H1 (cell line): ENCODE data around the gene SURF4. TPM values are rescaled to one million over a fixed set of nuclear protein-coding genes. Genes with fewer than 3 reads are reported as not detected.

Experiments
- CTCF ChIA-PET: fragments of 300-600 bp; sonication (Branson Sonifier 250); formaldehyde crosslinking; loops from one replicate; lab custom pipeline; 2021; ENCODE audit not compliant: partially characterized antibody; lab: Charles Lee
- POLR2A ChIA-PET: fragments of 300-600 bp; sonication (Branson Sonifier 250); formaldehyde crosslinking; loops from one replicate; lab custom pipeline; 2021; ENCODE audit warnings: inconsistent platforms; ENCODE audit not compliant: partially characterized antibody; lab: Charles Lee
- DNase-seq, 2 experiments: peaks; one replicate each; pipeline versions ENCODE4 v3.0.0 to v3.0.0-alpha.2; 2010 to 2022; ENCODE audit warnings: low spot score in 2 of 2, low read depth in 1 of 2, mixed read lengths in 1 of 2
- FAIRE-seq: peaks from 2 replicates; lab custom pipeline; 2011; peaks lifted over from hg19 to GRCh38; lab: Jason Lieb, UNC
- H2AFZ ChIP-seq: 2 replicates; pipeline ENCODE4 v1.8.1; 2012; ENCODE audit warnings: low read length, inconsistent platforms
- H2AK5ac ChIP-seq: 2 replicates; pipeline ENCODE4 v1.6.1; 2013; ENCODE audit warnings: low read depth, low read length
- H2BK120ac ChIP-seq: replicated peaks from 2 replicates; pipeline ENCODE3; 2013; ENCODE audit warnings: low read depth, low read length, inconsistent platforms
- H2BK12ac ChIP-seq: 2 replicates; pipeline ENCODE4 v1.6.1; 2013; ENCODE audit warnings: low read depth, low read length
- H2BK15ac ChIP-seq: 2 replicates; pipeline ENCODE4 v1.6.1; 2013; ENCODE audit warnings: low read length
- H2BK20ac ChIP-seq: 2 replicates; pipeline ENCODE4 v1.6.1; 2013; ENCODE audit warnings: low read length
- H2BK5ac ChIP-seq: 2 replicates; pipeline ENCODE4 v1.6.1; 2013; ENCODE audit warnings: low read depth, low read length
- H3K14ac ChIP-seq: 2 replicates; pipeline ENCODE4 v1.6.1; 2013; ENCODE audit warnings: inconsistent platforms; ENCODE audit not compliant: insufficient read length
- H3K18ac ChIP-seq: 2 replicates; pipeline ENCODE4 v1.6.1; 2013; ENCODE audit warnings: low read length; ENCODE audit errors: extremely low read depth
- H3K23ac ChIP-seq: 2 replicates; pipeline ENCODE4 v1.6.1; 2013; ENCODE audit warnings: inconsistent platforms; ENCODE audit not compliant: insufficient read length
- H3K23me2 ChIP-seq: 2 replicates; pipeline ENCODE4 v1.6.1; 2013; ENCODE audit warnings: low read depth, low read length
- H3K27ac ChIP-seq: 2 replicates; pipeline ENCODE4 v1.6.1; 2011; ENCODE audit warnings: low read depth, low read length, inconsistent platforms
- H3K27me3 ChIP-seq, 4 experiments: replicated peaks in 1 of 4; 1 replicate in 1 of 4; 2 replicates in 3 of 4; pipeline versions ENCODE4 v1.6.1 to v1.8.1; 2011 to 2013; ENCODE audit warnings: low read length in 3 of 4, mild to moderate bottlenecking in 3 of 4, inconsistent platforms in 2 of 4, mixed read lengths in 2 of 4, moderate library complexity in 1 of 4; ENCODE audit not compliant: control insufficient read depth in 3 of 4, insufficient read depth in 3 of 4; ENCODE audit errors: extremely low read depth in 1 of 4
- H3K36me3 ChIP-seq, 4 experiments: 2 replicates each; pipeline versions ENCODE4 v1.6.1 to v1.8.1; 2011 to 2013; ENCODE audit warnings: mild to moderate bottlenecking in 4 of 4, low read length in 3 of 4, moderate library complexity in 2 of 4, control low read depth in 1 of 4, inconsistent platforms in 1 of 4; ENCODE audit not compliant: insufficient read depth in 4 of 4, control insufficient read depth in 2 of 4
- H3K4ac ChIP-seq: replicated peaks from 2 replicates; pipeline ENCODE3; 2013; ENCODE audit warnings: low read length, low read depth, mixed read lengths, inconsistent platforms; ENCODE audit not compliant: insufficient read length
- H3K4me1 ChIP-seq, 4 experiments: replicated peaks in 1 of 4; 1 replicate in 1 of 4; 2 replicates in 3 of 4; pipeline versions ENCODE4 v1.6.1 to v1.8.1; 2011 to 2013; ENCODE audit warnings: low read length in 3 of 4, inconsistent platforms in 2 of 4, mixed read lengths in 1 of 4; ENCODE audit not compliant: insufficient read depth in 4 of 4, control insufficient read depth in 3 of 4
- H3K4me2 ChIP-seq, 2 experiments: 2 replicates each; pipeline versions ENCODE4 v1.6.1 to v1.8.1; 2011 to 2013; ENCODE audit warnings: low read depth in 2 of 2, low read length in 2 of 2, control low read depth in 1 of 2, inconsistent platforms in 1 of 2, mild to moderate bottlenecking in 1 of 2; ENCODE audit not compliant: insufficient read depth in 1 of 2
- H3K4me3 ChIP-seq, 4 experiments: fragments of 200-600, 300-600 bp in 1 of 4; sonication (generic), shearing (Covaris generic), sonication (Bioruptor Twin) in 1 of 4; 2 replicates each; pipeline versions ENCODE4 v1.5.1 to v1.8.1; 2011 to 2016; ENCODE audit warnings: low read length in 4 of 4, low read depth in 3 of 4, control low read depth in 2 of 4, inconsistent platforms in 2 of 4, mild to moderate bottlenecking in 2 of 4, mixed read lengths in 1 of 4, moderate library complexity in 1 of 4; ENCODE audit not compliant: insufficient read depth in 2 of 4; ENCODE audit errors: extremely low read depth in 1 of 4
- H3K56ac ChIP-seq: replicated peaks from 2 replicates; pipeline ENCODE3; 2013; ENCODE audit warnings: low read depth, mild to moderate bottlenecking, mixed read lengths, low read length, inconsistent platforms; ENCODE audit not compliant: insufficient read length
- H3K79me1 ChIP-seq: 2 replicates; pipeline ENCODE4 v1.6.1; 2013; ENCODE audit warnings: low read depth, low read length, control low read depth
- H3K79me2 ChIP-seq, 2 experiments: 2 replicates each; pipeline versions ENCODE4 v1.6.1 to v1.8.1; 2012 to 2013; ENCODE audit warnings: low read length in 2 of 2, mild to moderate bottlenecking in 2 of 2, inconsistent platforms in 1 of 2; ENCODE audit not compliant: insufficient read depth in 2 of 2, control insufficient read depth in 1 of 2
- H3K9ac ChIP-seq, 4 experiments: replicated peaks in 1 of 4; 1 replicate in 1 of 4; 2 replicates in 3 of 4; pipeline versions ENCODE4 v1.6.1 to v1.8.1; 2011 to 2013; ENCODE audit warnings: low read depth in 3 of 4, low read length in 3 of 4, control low read depth in 2 of 4, mild to moderate bottlenecking in 2 of 4, moderate library complexity in 2 of 4, inconsistent platforms in 1 of 4; ENCODE audit errors: extremely low read depth in 1 of 4
- H3K9me3 ChIP-seq, 2 experiments: 2 replicates each; pipeline versions ENCODE4 v1.6.1 to v1.8.1; 2012 to 2013; ENCODE audit warnings: mild to moderate bottlenecking in 2 of 2, moderate library complexity in 2 of 2, control low read depth in 1 of 2, inconsistent platforms in 1 of 2, low read depth in 1 of 2, low read length in 1 of 2, mixed read lengths in 1 of 2; ENCODE audit not compliant: insufficient read depth in 2 of 2
- H4K20me1 ChIP-seq, 2 experiments: replicated peaks in 1 of 2; 2 replicates each; pipeline versions ENCODE3 to v1.8.1; 2011 to 2013; ENCODE audit warnings: inconsistent platforms in 2 of 2, low read length in 2 of 2, mild to moderate bottlenecking in 1 of 2; ENCODE audit not compliant: insufficient read depth in 2 of 2, control insufficient read depth in 1 of 2
- H4K5ac ChIP-seq: 2 replicates; pipeline ENCODE4 v1.6.1; 2013; ENCODE audit warnings: low read length, low read depth, mixed read lengths, inconsistent platforms; ENCODE audit not compliant: insufficient read length
- H4K8ac ChIP-seq: 2 replicates; pipeline ENCODE4 v1.8.0; 2013; ENCODE audit warnings: mild to moderate bottlenecking, moderate library complexity, low read length, inconsistent platforms; ENCODE audit not compliant: insufficient read depth; ENCODE audit errors: extremely low read depth
- H4K91ac ChIP-seq: replicated peaks from 2 replicates; pipeline ENCODE3; 2013; ENCODE audit warnings: low read length, mixed read lengths, inconsistent platforms; ENCODE audit not compliant: insufficient read length
- BCL11A ChIP-seq, 2 experiments: IDR thresholded peaks; one replicate each; pipeline ENCODE4 v1.6.1; 2011; ENCODE audit warnings: low read depth in 2 of 2, low read length in 2 of 2, mild to moderate bottlenecking in 2 of 2
- CTBP2 ChIP-seq: IDR thresholded peaks from 2 replicates; pipeline ENCODE4 v1.7.0; 2011; ENCODE audit warnings: borderline replicate concordance, mild to moderate bottlenecking, moderate library complexity, mixed read lengths, low read length; ENCODE audit not compliant: insufficient read depth, insufficient read length
- CTCF ChIP-seq, 3 experiments: IDR thresholded peaks; 1 replicate in 2 of 3; 2 replicates in 1 of 3; pipeline versions ENCODE4 v1.5.1 to v1.6.1; 2011; ENCODE audit warnings: low read length in 3 of 3, mild to moderate bottlenecking in 3 of 3, inconsistent platforms in 2 of 3, low read depth in 1 of 3, moderate library complexity in 1 of 3; ENCODE audit not compliant: insufficient read depth in 1 of 3; ENCODE audit errors: control extremely low read depth in 1 of 3
- EP300 ChIP-seq, 2 experiments: IDR thresholded peaks; 1 replicate in 1 of 2; 2 replicates in 1 of 2; pipeline ENCODE4 v1.6.1; 2011 to 2012; ENCODE audit warnings: low read depth in 2 of 2, low read length in 2 of 2, mild to moderate bottlenecking in 2 of 2, borderline replicate concordance in 1 of 2, inconsistent platforms in 1 of 2, moderate library complexity in 1 of 2
- KDM5A ChIP-seq: fragments of 200-600 bp; IDR thresholded peaks from 2 replicates; pipeline ENCODE4 v1.7.1; 2012; ENCODE audit warnings: mild to moderate bottlenecking, low read length, inconsistent platforms, mixed read lengths
- MAFK ChIP-seq: IDR thresholded peaks from 2 replicates; pipeline ENCODE4 v1.6.1; 2012; ENCODE audit warnings: low read depth, mild to moderate bottlenecking, improper control_type of control experiment, low read length
- POLR2A ChIP-seq, 2 experiments: IDR thresholded peaks; 1 replicate in 1 of 2; 2 replicates in 1 of 2; pipeline ENCODE4 v1.6.1; 2011; ENCODE audit warnings: low read depth in 2 of 2, low read length in 2 of 2, mild to moderate bottlenecking in 2 of 2; ENCODE audit errors: control extremely low read depth in 1 of 2
- SAP30 ChIP-seq: fragments of 300-600 bp; sonication (generic); IDR thresholded peaks from 2 replicates; pipeline ENCODE4 v1.7.1; 2012; ENCODE audit warnings: low read length, moderate library complexity, mild to moderate bottlenecking, inconsistent platforms; ENCODE audit not compliant: insufficient read depth, insufficient replicate concordance
- SIRT6 ChIP-seq: IDR thresholded peaks from one replicate; pipeline ENCODE4 v1.7.1; 2012; ENCODE audit warnings: low read length, inconsistent platforms
- SP1 ChIP-seq: IDR thresholded peaks from 2 replicates; pipeline ENCODE4 v1.6.1; 2011; ENCODE audit warnings: low read depth, low read length
- TAF1 ChIP-seq: IDR thresholded peaks from 2 replicates; pipeline ENCODE4 v1.6.1; 2011; ENCODE audit warnings: mild to moderate bottlenecking, low read depth, low read length
- WGBS, 2 experiments: shearing (Covaris generic) in 1 of 2; methylation state at CpG; one replicate each; pipeline versions ENCODE4 v1.1.6 to v1.1.7; 2013 to 2015; ENCODE audit warnings: low lambda C conversion rate in 2 of 2, mixed read lengths in 2 of 2, inconsistent platforms in 1 of 2, low coverage in 1 of 2, missing lambda C conversion rate in 1 of 2; ENCODE audit not compliant: insufficient replicate concordance in 2 of 2, insufficient coverage in 1 of 2, insufficient read length in 1 of 2; ENCODE audit errors: extremely low coverage in 1 of 2, missing lambda C conversion rate in 1 of 2; 5-methylcytosine and 5-hydroxymethylcytosine counted together
- polyA plus RNA-seq, 7 experiments: library from polyadenylated mRNA; depleted of rRNA in 3 of 7; stranded (reverse) in 5 of 7; unstranded in 2 of 7; fragments of >200 nt in 5 of 7; fragments of 200-250 nt in 2 of 7; gene quantifications; 1 replicate in 5 of 7; 2 replicates in 1 of 7; 4 replicates in 1 of 7; pipeline versions ENCODE4 v1.2.1 to v1.2.3, GENCODE V29; 2011 to 2013; ENCODE audit warnings: missing spikeins in 2 of 7, mixed read lengths in 2 of 7
- total RNA-seq: library from RNA; stranded (reverse); fragmentation: NEBNext Ultra II Directional; extraction: Animal tissue kit (Norgen Biotek cat#: 25700); gene quantifications from 2 replicates; pipeline ENCODE4 v1.2.1, GENCODE V29; 2021

SURF4 gene
- total and polyA plus RNA-seq, 2 of the 8 experiments (the other 6 are each of a cell fraction or from before 2014, with no cell fraction given), result 176 to 182 TPM

- no peak overlapping the region for H4K5ac ChIP-seq
- no peak overlapping the region for H3K4ac ChIP-seq
- no peak for FAIRE-seq
- H3K9ac ChIP-seq, result no peak overlapping the region
- H3K4me3 ChIP-seq, result no peak overlapping the region
- no peak overlapping the region for H2BK20ac ChIP-seq
- H3K36me3 ChIP-seq, result peaks cover 31 to 65% (median 53%) of the 10 kb centered on the region in 4 experiments
- H3K27ac ChIP-seq, result no peak overlapping the region
- no peak overlapping the region for H3K4me2 ChIP-seq
- H3K23me2 ChIP-seq, result peaks cover 5% of the 10 kb centered on the region; the same call in 1 of the 2 replicates
- H2AFZ ChIP-seq, result no peak overlapping the region
- H3K79me2 ChIP-seq, result peaks cover 2 to 9% of the 10 kb centered on the region in 2 experiments; a peak in 3 of 4 replicates
- H3K27me3 ChIP-seq, result no peaks in the 10 kb centered on the region
- H3K9me3 ChIP-seq, result no peaks in the 10 kb centered on the region
- H4K91ac ChIP-seq, result no peak overlapping the region
- no peak overlapping the region for H3K18ac ChIP-seq
- POLR2A ChIA-PET, result interaction anchor here (4.0 to 14.8 kb wide), 2 partner anchors 10 to 13 kb away, joined by 25 to 303 read pairs; partner anchors contain the start of genes MED22, RPL7A, SURF1 and SURF2
- no peak overlapping the region for H3K23ac ChIP-seq
- H2BK120ac ChIP-seq, result no peak overlapping the region
- no peak overlapping the region for H2BK5ac ChIP-seq
- H3K56ac ChIP-seq, result no peak overlapping the region
- H4K20me1 ChIP-seq, result peaks cover 8 to 26% of the 10 kb centered on the region in 2 experiments
- no peak overlapping the region for H2BK12ac ChIP-seq
- CTCF ChIA-PET, result interaction anchor here (0.6 to 5.5 kb wide), 18 partner anchors 8 to 369 kb away, joined by 3 to 45 read pairs (median 6); partner anchors contain the start of genes SLC2A6 and SURF1
- H2BK15ac ChIP-seq, result no peak overlapping the region
- H3K79me1 ChIP-seq, result peaks cover 17% of the 10 kb centered on the region
- no peak overlapping the region for H3K14ac ChIP-seq
- H3K4me1 ChIP-seq, result peaks cover 0 to 2% (median 0%) of the 10 kb centered on the region in 4 experiments; a peak in 1 of 7 replicates
- H2AK5ac ChIP-seq, result no peak overlapping the region
- 90% methylated on average over 13 of the region's 13 CpGs; no CpG with 5 or more reads in 1 of the 2 experiments for WGBS, 2 experiments
- H4K8ac ChIP-seq, result no peak overlapping the region
- no peak for DNase-seq
- TF ChIP-seq CTCF (IDR thresholded peaks at IDR 0.05; ENCODE audit: control extremely low read depth in 1 of 3, insufficient read depth in 1 of 3, low read depth in 1 of 3, low read length in 3 of 3), result no peak
- TF ChIP-seq SP1, result no peak
- TF ChIP-seq EP300 (IDR thresholded peaks at IDR 0.05; ENCODE audit: borderline replicate concordance in 1 of 2, low read depth in 2 of 2, low read length in 2 of 2), result no peak
- no peak for TF ChIP-seq MAFK
- TF ChIP-seq TAF1, result no peak
- no peak for TF ChIP-seq SIRT6
- TF ChIP-seq SAP30, result no peak
- TF ChIP-seq KDM5A, result no peak
- TF ChIP-seq BCL11A (IDR thresholded peaks at IDR 0.05; ENCODE audit: low read depth in 2 of 2, low read length in 2 of 2), result no peak
- no peak for TF ChIP-seq POLR2A (IDR thresholded peaks at IDR 0.05; ENCODE audit: control extremely low read depth in 1 of 2, low read depth in 2 of 2, low read length in 2 of 2)
- TF ChIP-seq CTBP2, result no peak
Observed at GRCh38 chr9:133340916-133341315, 34.9 kb downstream of the SURF4 start.
